ENCODE results near the gene ZNF184. TPM values are rescaled to one million over a fixed set of nuclear protein-coding genes. Genes with fewer than 3 reads are reported as not detected.

Gene ZNF184
- total and polyA plus RNA-seq, 9 of the 15 experiments (the other 6 are each of a cell fraction or from before 2014, with no cell fraction given), result 7.6 to 22.2 (median 12.8) TPM

DNA sequence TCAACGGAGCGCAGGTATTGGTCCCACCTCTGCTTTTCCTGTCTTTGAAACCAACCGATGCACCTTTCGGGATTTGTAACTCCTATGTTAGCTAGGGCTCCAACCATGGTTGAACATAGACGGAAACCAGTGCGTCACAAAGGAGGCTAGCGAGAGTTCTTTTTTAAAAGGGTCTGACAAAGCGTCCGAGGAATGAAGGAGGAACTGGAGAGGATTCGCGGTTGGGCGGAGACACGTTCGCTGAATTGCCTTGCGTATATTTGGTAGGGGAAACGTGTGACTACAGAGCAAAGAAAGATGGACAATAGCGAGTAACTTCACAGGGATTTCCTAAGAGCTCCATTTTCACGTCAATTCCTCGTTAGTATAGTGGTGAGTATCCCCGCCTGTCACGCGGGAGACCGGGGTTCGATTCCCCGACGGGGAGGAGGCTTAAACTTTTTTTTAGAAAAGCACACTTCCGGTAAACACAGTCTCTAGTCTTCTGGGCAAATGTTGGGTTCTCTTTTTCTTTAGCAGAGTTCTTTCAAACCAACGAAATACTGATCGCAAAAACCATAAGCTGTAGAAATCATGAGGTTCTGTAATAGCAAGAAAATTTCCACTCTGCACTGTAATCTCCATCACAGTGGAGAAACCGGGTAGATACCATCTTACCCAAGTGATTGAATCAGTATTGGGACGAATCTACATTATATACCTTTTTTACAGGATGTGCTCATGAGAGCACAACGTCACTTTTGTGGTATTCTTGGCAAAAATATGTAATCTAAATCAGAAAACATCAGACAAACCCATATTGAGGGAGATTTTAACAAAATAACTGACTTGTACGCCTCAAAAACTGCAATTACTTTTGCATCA lies 6.6 kb upstream of the ZNF184 start (continued):
- peak; percentile 85 for TF ChIP-seq TEAD4 (IDR thresholded peaks at IDR 0.05; ENCODE audit: low read length)
- no peak for TF ChIP-seq TEAD4 (CRISPR knock-in tag; IDR thresholded peaks at IDR 0.05; ENCODE audit: borderline replicate concordance)
- TF ChIP-seq ZNF354B (CRISPR knock-in tag; IDR thresholded peaks at IDR 0.05), result no peak
- TF ChIP-seq POLR3G (IDR thresholded peaks at IDR 0.05; ENCODE audit: extremely low read depth, insufficient read length, insufficient replicate concordance), result peak; percentile 87
- no peak for TF ChIP-seq SETDB1 (IDR thresholded peaks at IDR 0.05; ENCODE audit: low read length)
- TF ChIP-seq ZBTB5 (IDR thresholded peaks at IDR 0.05), result peak; percentile 68; the same call in 1 of the 2 replicates
- peak; percentile 82; the same call in 1 of the 2 replicates for TF ChIP-seq FOXP1 (CRISPR knock-in tag; IDR thresholded peaks at IDR 0.05)
- peak in 1 of 2 experiments; percentile 36; a peak in 1 of 4 replicates for TF ChIP-seq MAZ (CRISPR knock-in tag; conservative IDR thresholded peaks at IDR 0.05 in 1 of 2, IDR thresholded peaks at IDR 0.05 in 1 of 2)
- TF ChIP-seq TARDBP (IDR thresholded peaks at IDR 0.05), result peak; percentile 89
- TF ChIP-seq MIER1 (IDR thresholded peaks at IDR 0.05; ENCODE audit: low read depth), result no peak
- TF ChIP-seq LEF1 (IDR thresholded peaks at IDR 0.05), result peak; percentile 64; the same call in 1 of the 2 replicates
- peak; percentile 62 for TF ChIP-seq ZNF644 (tag; IDR thresholded peaks at IDR 0.05; ENCODE audit: low read depth)
- TF ChIP-seq ZNF76 (CRISPR knock-in tag; IDR thresholded peaks at IDR 0.05; ENCODE audit: borderline replicate concordance), result no peak
- peak; percentile 86 for TF ChIP-seq ZSCAN29 (IDR thresholded peaks at IDR 0.05)
- peak; percentile 20 for TF ChIP-seq U2AF1 (optimal IDR thresholded peaks at IDR 0.05; ENCODE audit: low read depth, low read length)
- TF ChIP-seq RBFOX2 (IDR thresholded peaks at IDR 0.05; ENCODE audit: low read depth, low read length), result no peak
- peak; percentile 64 for TF ChIP-seq BHLHE40 (IDR thresholded peaks at IDR 0.05; ENCODE audit: low read length)
- TF ChIP-seq MYBL2 (IDR thresholded peaks at IDR 0.05; ENCODE audit: low read depth), result no peak
- no peak for TF ChIP-seq MYBL2 (CRISPR knock-in tag; IDR thresholded peaks at IDR 0.05; ENCODE audit: borderline replicate concordance)
- TF ChIP-seq ZFX (CRISPR knock-in tag; IDR thresholded peaks at IDR 0.05), result peak; percentile 28; the same call in 1 of the 2 replicates
- peak; percentile 68 for TF ChIP-seq HNRNPLL (IDR thresholded peaks at IDR 0.05; ENCODE audit: low read depth, low read length, poor library complexity, severe bottlenecking)
- TF ChIP-seq TRIM24 (IDR thresholded peaks at IDR 0.05), result peak in 1 of 2 experiments; percentile 54; a peak in 2 of 4 replicates
- no peak for TF ChIP-seq ATF1 (CRISPR knock-in tag; IDR thresholded peaks at IDR 0.05)
- TF ChIP-seq ATF1 (tag; IDR thresholded peaks at IDR 0.05), result peak; percentile 91
- TF ChIP-seq ZNF511 (CRISPR knock-in tag; IDR thresholded peaks at IDR 0.05), result peak; percentile 71; the same call in 1 of the 2 replicates
- TF ChIP-seq ZNF561 (CRISPR knock-in tag; conservative IDR thresholded peaks at IDR 0.05), result no peak
- peak; percentile 34; the same call in 1 of the 2 replicates for TF ChIP-seq GATA2 (CRISPR knock-in tag; IDR thresholded peaks at IDR 0.05)
- peak; percentile 33; the same call in 1 of the 2 replicates for TF ChIP-seq USF1 (CRISPR knock-in tag; IDR thresholded peaks at IDR 0.05)

Data from K562 (cell line).